Loucy (cell line): ENCODE results near the gene CUBN.

Experiments used
- EZH2phosphoT487 ChIP-seq: fragments of 200-600 bp; IDR thresholded peaks from 2 replicates; pipeline ENCODE4 v1.6.1; 2018; ENCODE audit warnings: antibody characterized with exemption, mild to moderate bottlenecking, moderate library complexity, borderline replicate concordance
- TF ChIP-seq, protein P1 (sequence below): fragments of 200-600 bp; sonication (generic); conservative IDR thresholded peaks from 2 replicates; pipeline ENCODE4 v1.5.1; 2014; ENCODE audit warnings: mild to moderate bottlenecking, antibody characterized with exemption, low read length

- TF ChIP-seq EZH2phosphoT487: no peak
- TF ChIP-seq, protein P1, sequence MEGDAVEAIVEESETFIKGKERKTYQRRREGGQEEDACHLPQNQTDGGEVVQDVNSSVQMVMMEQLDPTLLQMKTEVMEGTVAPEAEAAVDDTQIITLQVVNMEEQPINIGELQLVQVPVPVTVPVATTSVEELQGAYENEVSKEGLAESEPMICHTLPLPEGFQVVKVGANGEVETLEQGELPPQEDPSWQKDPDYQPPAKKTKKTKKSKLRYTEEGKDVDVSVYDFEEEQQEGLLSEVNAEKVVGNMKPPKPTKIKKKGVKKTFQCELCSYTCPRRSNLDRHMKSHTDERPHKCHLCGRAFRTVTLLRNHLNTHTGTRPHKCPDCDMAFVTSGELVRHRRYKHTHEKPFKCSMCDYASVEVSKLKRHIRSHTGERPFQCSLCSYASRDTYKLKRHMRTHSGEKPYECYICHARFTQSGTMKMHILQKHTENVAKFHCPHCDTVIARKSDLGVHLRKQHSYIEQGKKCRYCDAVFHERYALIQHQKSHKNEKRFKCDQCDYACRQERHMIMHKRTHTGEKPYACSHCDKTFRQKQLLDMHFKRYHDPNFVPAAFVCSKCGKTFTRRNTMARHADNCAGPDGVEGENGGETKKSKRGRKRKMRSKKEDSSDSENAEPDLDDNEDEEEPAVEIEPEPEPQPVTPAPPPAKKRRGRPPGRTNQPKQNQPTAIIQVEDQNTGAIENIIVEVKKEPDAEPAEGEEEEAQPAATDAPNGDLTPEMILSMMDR: no peak
Measured at GRCh38 chr10:16957038-16957437, 172.6 kb downstream of the CUBN start.
